SK-N-MC (cell line): Measurements from ENCODE around the gene UNC50.
A peak's percentile ranks its signal among the peaks of the same experiment; 100 is the strongest.

Experiments
- DNase-seq: peaks from one replicate; pipeline ENCODE4 v3.0.0-alpha.2; 2011; ENCODE audit warnings: low read depth, low spot score
- H3K27ac ChIP-seq: fragments of 200-600 bp; sonication (generic); 2 replicates; pipeline ENCODE4 v1.5.1; 2016; ENCODE audit warnings: mixed run types
- H3K36me3 ChIP-seq: fragments of 200-600 bp; sonication (generic); 2 replicates; pipeline ENCODE4 v1.6.1; 2017; ENCODE audit warnings: antibody characterized with exemption, low read length, mixed read lengths; ENCODE audit not compliant: insufficient read depth
- H3K4me3 ChIP-seq: fragments of 200-600 bp; sonication (generic); 2 replicates; pipeline ENCODE4 v1.5.1; 2016
- H3K9ac ChIP-seq: fragments of 200-600 bp; sonication (generic); 2 replicates; pipeline ENCODE4 v1.8.0; 2017; ENCODE audit warnings: mixed run types, mixed read lengths; ENCODE audit not compliant: insufficient read length
- H3K9me3 ChIP-seq: fragments of 200-600 bp; sonication (generic); 2 replicates; pipeline ENCODE4 v1.6.1; 2017; ENCODE audit warnings: low read depth, mild to moderate bottlenecking, antibody characterized with exemption, low read length, moderate library complexity, mixed read lengths
- EZH2 ChIP-seq: fragments of 200-600 bp; sonication (generic); IDR thresholded peaks from one replicate; pipeline ENCODE4 v1.6.1; 2017; ENCODE audit warnings: antibody characterized with exemption
- FOXP2 ChIP-seq: optimal IDR thresholded peaks from 2 replicates; pipeline ENCODE3; 2011; ENCODE audit warnings: mild to moderate bottlenecking, moderate library complexity; ENCODE audit not compliant: insufficient read depth; ENCODE audit errors: extremely low read length, control extremely low read depth
- POLR2AphosphoS5 ChIP-seq: IDR thresholded peaks from 2 replicates; pipeline ENCODE4 v1.6.1; 2012; ENCODE audit warnings: mild to moderate bottlenecking, low read depth, low read length, borderline replicate concordance

The UNC50 gene

DNA sequence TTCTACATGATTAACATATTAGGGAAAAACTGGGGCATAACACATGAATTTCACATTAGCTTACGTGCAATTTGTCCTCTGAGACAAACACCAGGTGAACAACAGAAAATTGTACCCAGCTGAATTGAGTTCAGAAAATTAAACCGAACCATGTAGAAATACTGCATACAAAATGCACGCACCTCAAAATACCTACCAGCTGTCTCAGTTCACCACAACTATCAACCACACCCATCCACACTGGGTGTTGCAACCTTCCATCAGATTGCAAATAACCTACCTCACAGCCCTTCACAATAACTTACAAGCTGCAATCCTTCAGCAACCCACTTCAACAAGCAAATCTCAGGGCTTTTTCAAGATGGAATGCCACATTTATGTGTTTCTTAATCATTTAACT is 55.9 kb downstream of the UNC50 start:
- H3K36me3 ChIP-seq, result no peaks in the 10 kb centered on the region
- no peak for DNase-seq
- H3K9me3 ChIP-seq, result no peaks in the 10 kb centered on the region
- H3K27ac ChIP-seq, result peak overlapping the region; percentile 66; the same call in 1 of the 2 replicates
- no peak overlapping the region for H3K4me3 ChIP-seq
- TF ChIP-seq POLR2AphosphoS5, result no peak
- no peak for TF ChIP-seq FOXP2
- TF ChIP-seq EZH2, result no peak
- no peak overlapping the region for H3K9ac ChIP-seq

DNA sequence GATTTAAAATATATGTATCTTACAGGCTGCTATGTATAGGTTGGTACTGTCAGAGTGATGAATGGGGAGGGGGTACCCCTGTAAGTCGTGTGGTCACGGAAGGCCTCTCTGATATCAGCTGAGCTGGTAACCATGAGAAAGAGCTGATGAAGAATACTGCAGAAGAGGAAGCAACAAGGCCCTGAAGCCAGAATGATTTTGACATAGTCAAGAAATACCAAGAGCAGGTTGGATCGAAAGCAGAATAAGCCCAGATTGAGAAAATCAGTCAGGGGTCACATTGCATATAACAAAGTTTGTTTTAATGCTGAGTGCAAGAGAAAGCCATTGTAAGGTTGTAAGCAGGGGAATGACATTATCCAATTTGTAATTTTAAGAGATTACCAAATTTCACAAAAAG is 57.3 kb downstream of the UNC50 start:
- Histone ChIP-seq H3K27ac (no peak overlapping the region), H3K36me3 (no peaks in the 10 kb centered on the region), H3K9ac (no peak overlapping the region), H3K4me3 (no peak overlapping the region), H3K9me3 (no peaks in the 10 kb centered on the region)
- no peak for DNase-seq
- TF ChIP-seq EZH2 (no peak), POLR2AphosphoS5 (no peak), FOXP2 (no peak)
